H1 (cell line): ENCODE measurements around the gene STOML2. TPM values are rescaled to one million over a fixed set of nuclear protein-coding genes. Genes with fewer than 3 reads are reported as not detected.

Experiments
- CTCF ChIA-PET: fragments of 300-600 bp; sonication (Branson Sonifier 250); formaldehyde crosslinking; loops from one replicate; lab custom pipeline; 2021; ENCODE audit not compliant: partially characterized antibody; lab: Charles Lee
- POLR2A ChIA-PET: fragments of 300-600 bp; sonication (Branson Sonifier 250); formaldehyde crosslinking; loops from one replicate; lab custom pipeline; 2021; ENCODE audit warnings: inconsistent platforms; ENCODE audit not compliant: partially characterized antibody; lab: Charles Lee
- DNase-seq, 2 experiments: peaks; one replicate each; pipeline versions ENCODE4 v3.0.0 to v3.0.0-alpha.2; 2010 to 2022; ENCODE audit warnings: low spot score in 2 of 2, low read depth in 1 of 2, mixed read lengths in 1 of 2
- FAIRE-seq: peaks from 2 replicates; lab custom pipeline; 2011; peaks lifted over from hg19 to GRCh38; lab: Jason Lieb, UNC
- H2AFZ ChIP-seq: 2 replicates; pipeline ENCODE4 v1.8.1; 2012; ENCODE audit warnings: low read length, inconsistent platforms
- H2AK5ac ChIP-seq: 2 replicates; pipeline ENCODE4 v1.6.1; 2013; ENCODE audit warnings: low read depth, low read length
- H2BK120ac ChIP-seq: replicated peaks from 2 replicates; pipeline ENCODE3; 2013; ENCODE audit warnings: low read depth, low read length, inconsistent platforms
- H2BK12ac ChIP-seq: 2 replicates; pipeline ENCODE4 v1.6.1; 2013; ENCODE audit warnings: low read depth, low read length
- H2BK15ac ChIP-seq: 2 replicates; pipeline ENCODE4 v1.6.1; 2013; ENCODE audit warnings: low read length
- H2BK20ac ChIP-seq: 2 replicates; pipeline ENCODE4 v1.6.1; 2013; ENCODE audit warnings: low read length
- H2BK5ac ChIP-seq: 2 replicates; pipeline ENCODE4 v1.6.1; 2013; ENCODE audit warnings: low read depth, low read length
- H3K14ac ChIP-seq: 2 replicates; pipeline ENCODE4 v1.6.1; 2013; ENCODE audit warnings: inconsistent platforms; ENCODE audit not compliant: insufficient read length
- H3K18ac ChIP-seq: 2 replicates; pipeline ENCODE4 v1.6.1; 2013; ENCODE audit warnings: low read length; ENCODE audit errors: extremely low read depth
- H3K23ac ChIP-seq: 2 replicates; pipeline ENCODE4 v1.6.1; 2013; ENCODE audit warnings: inconsistent platforms; ENCODE audit not compliant: insufficient read length
- H3K23me2 ChIP-seq: 2 replicates; pipeline ENCODE4 v1.6.1; 2013; ENCODE audit warnings: low read depth, low read length
- H3K27ac ChIP-seq: 2 replicates; pipeline ENCODE4 v1.6.1; 2011; ENCODE audit warnings: low read depth, low read length, inconsistent platforms
- H3K27me3 ChIP-seq, 4 experiments: replicated peaks in 1 of 4; 1 replicate in 1 of 4; 2 replicates in 3 of 4; pipeline versions ENCODE4 v1.6.1 to v1.8.1; 2011 to 2013; ENCODE audit warnings: low read length in 3 of 4, mild to moderate bottlenecking in 3 of 4, inconsistent platforms in 2 of 4, mixed read lengths in 2 of 4, moderate library complexity in 1 of 4; ENCODE audit not compliant: control insufficient read depth in 3 of 4, insufficient read depth in 3 of 4; ENCODE audit errors: extremely low read depth in 1 of 4
- H3K36me3 ChIP-seq, 4 experiments: 2 replicates each; pipeline versions ENCODE4 v1.6.1 to v1.8.1; 2011 to 2013; ENCODE audit warnings: mild to moderate bottlenecking in 4 of 4, low read length in 3 of 4, moderate library complexity in 2 of 4, control low read depth in 1 of 4, inconsistent platforms in 1 of 4; ENCODE audit not compliant: insufficient read depth in 4 of 4, control insufficient read depth in 2 of 4
- H3K4ac ChIP-seq: replicated peaks from 2 replicates; pipeline ENCODE3; 2013; ENCODE audit warnings: low read length, low read depth, mixed read lengths, inconsistent platforms; ENCODE audit not compliant: insufficient read length
- H3K4me1 ChIP-seq, 4 experiments: replicated peaks in 1 of 4; 1 replicate in 1 of 4; 2 replicates in 3 of 4; pipeline versions ENCODE4 v1.6.1 to v1.8.1; 2011 to 2013; ENCODE audit warnings: low read length in 3 of 4, inconsistent platforms in 2 of 4, mixed read lengths in 1 of 4; ENCODE audit not compliant: insufficient read depth in 4 of 4, control insufficient read depth in 3 of 4
- H3K4me2 ChIP-seq, 2 experiments: 2 replicates each; pipeline versions ENCODE4 v1.6.1 to v1.8.1; 2011 to 2013; ENCODE audit warnings: low read depth in 2 of 2, low read length in 2 of 2, control low read depth in 1 of 2, inconsistent platforms in 1 of 2, mild to moderate bottlenecking in 1 of 2; ENCODE audit not compliant: insufficient read depth in 1 of 2
- H3K4me3 ChIP-seq, 4 experiments: fragments of 200-600, 300-600 bp in 1 of 4; sonication (generic), shearing (Covaris generic), sonication (Bioruptor Twin) in 1 of 4; 2 replicates each; pipeline versions ENCODE4 v1.5.1 to v1.8.1; 2011 to 2016; ENCODE audit warnings: low read length in 4 of 4, low read depth in 3 of 4, control low read depth in 2 of 4, inconsistent platforms in 2 of 4, mild to moderate bottlenecking in 2 of 4, mixed read lengths in 1 of 4, moderate library complexity in 1 of 4; ENCODE audit not compliant: insufficient read depth in 2 of 4; ENCODE audit errors: extremely low read depth in 1 of 4
- H3K56ac ChIP-seq: replicated peaks from 2 replicates; pipeline ENCODE3; 2013; ENCODE audit warnings: low read depth, mild to moderate bottlenecking, mixed read lengths, low read length, inconsistent platforms; ENCODE audit not compliant: insufficient read length
- H3K79me1 ChIP-seq: 2 replicates; pipeline ENCODE4 v1.6.1; 2013; ENCODE audit warnings: low read depth, low read length, control low read depth
- H3K79me2 ChIP-seq, 2 experiments: 2 replicates each; pipeline versions ENCODE4 v1.6.1 to v1.8.1; 2012 to 2013; ENCODE audit warnings: low read length in 2 of 2, mild to moderate bottlenecking in 2 of 2, inconsistent platforms in 1 of 2; ENCODE audit not compliant: insufficient read depth in 2 of 2, control insufficient read depth in 1 of 2
- H3K9ac ChIP-seq, 4 experiments: replicated peaks in 1 of 4; 1 replicate in 1 of 4; 2 replicates in 3 of 4; pipeline versions ENCODE4 v1.6.1 to v1.8.1; 2011 to 2013; ENCODE audit warnings: low read depth in 3 of 4, low read length in 3 of 4, control low read depth in 2 of 4, mild to moderate bottlenecking in 2 of 4, moderate library complexity in 2 of 4, inconsistent platforms in 1 of 4; ENCODE audit errors: extremely low read depth in 1 of 4
- H3K9me3 ChIP-seq, 2 experiments: 2 replicates each; pipeline versions ENCODE4 v1.6.1 to v1.8.1; 2012 to 2013; ENCODE audit warnings: mild to moderate bottlenecking in 2 of 2, moderate library complexity in 2 of 2, control low read depth in 1 of 2, inconsistent platforms in 1 of 2, low read depth in 1 of 2, low read length in 1 of 2, mixed read lengths in 1 of 2; ENCODE audit not compliant: insufficient read depth in 2 of 2
- H4K20me1 ChIP-seq, 2 experiments: replicated peaks in 1 of 2; 2 replicates each; pipeline versions ENCODE3 to v1.8.1; 2011 to 2013; ENCODE audit warnings: inconsistent platforms in 2 of 2, low read length in 2 of 2, mild to moderate bottlenecking in 1 of 2; ENCODE audit not compliant: insufficient read depth in 2 of 2, control insufficient read depth in 1 of 2
- H4K5ac ChIP-seq: 2 replicates; pipeline ENCODE4 v1.6.1; 2013; ENCODE audit warnings: low read length, low read depth, mixed read lengths, inconsistent platforms; ENCODE audit not compliant: insufficient read length
- H4K8ac ChIP-seq: 2 replicates; pipeline ENCODE4 v1.8.0; 2013; ENCODE audit warnings: mild to moderate bottlenecking, moderate library complexity, low read length, inconsistent platforms; ENCODE audit not compliant: insufficient read depth; ENCODE audit errors: extremely low read depth
- H4K91ac ChIP-seq: replicated peaks from 2 replicates; pipeline ENCODE3; 2013; ENCODE audit warnings: low read length, mixed read lengths, inconsistent platforms; ENCODE audit not compliant: insufficient read length
- CBX8 ChIP-seq: fragments of 300-800, 300-1000 bp; sonication (generic); IDR thresholded peaks from 2 replicates; pipeline ENCODE4 v1.7.1; 2016; ENCODE audit warnings: low read depth, low read length, borderline replicate concordance
- CTBP2 ChIP-seq: IDR thresholded peaks from 2 replicates; pipeline ENCODE4 v1.7.0; 2011; ENCODE audit warnings: borderline replicate concordance, mild to moderate bottlenecking, moderate library complexity, mixed read lengths, low read length; ENCODE audit not compliant: insufficient read depth, insufficient read length
- EP300 ChIP-seq, 2 experiments: IDR thresholded peaks; 1 replicate in 1 of 2; 2 replicates in 1 of 2; pipeline ENCODE4 v1.6.1; 2011 to 2012; ENCODE audit warnings: low read depth in 2 of 2, low read length in 2 of 2, mild to moderate bottlenecking in 2 of 2, borderline replicate concordance in 1 of 2, inconsistent platforms in 1 of 2, moderate library complexity in 1 of 2
- SRF ChIP-seq: IDR thresholded peaks from 2 replicates; pipeline ENCODE4 v1.6.1; 2011; ENCODE audit warnings: mild to moderate bottlenecking, low read depth, low read length, moderate library complexity
- SUZ12 ChIP-seq: fragments of 200-600 bp; sonication (generic); IDR thresholded peaks from 2 replicates; pipeline ENCODE4 v1.6.1; 2012; ENCODE audit warnings: mild to moderate bottlenecking, inconsistent platforms, low read length, moderate library complexity, mixed read lengths
- WGBS, 2 experiments: shearing (Covaris generic) in 1 of 2; methylation state at CpG; one replicate each; pipeline versions ENCODE4 v1.1.6 to v1.1.7; 2013 to 2015; ENCODE audit warnings: low lambda C conversion rate in 2 of 2, mixed read lengths in 2 of 2, inconsistent platforms in 1 of 2, low coverage in 1 of 2, missing lambda C conversion rate in 1 of 2; ENCODE audit not compliant: insufficient replicate concordance in 2 of 2, insufficient coverage in 1 of 2, insufficient read length in 1 of 2; ENCODE audit errors: extremely low coverage in 1 of 2, missing lambda C conversion rate in 1 of 2; 5-methylcytosine and 5-hydroxymethylcytosine counted together
- polyA plus RNA-seq, 7 experiments: library from polyadenylated mRNA; depleted of rRNA in 3 of 7; stranded (reverse) in 5 of 7; unstranded in 2 of 7; fragments of >200 nt in 5 of 7; fragments of 200-250 nt in 2 of 7; gene quantifications; 1 replicate in 5 of 7; 2 replicates in 1 of 7; 4 replicates in 1 of 7; pipeline versions ENCODE4 v1.2.1 to v1.2.3, GENCODE V29; 2011 to 2013; ENCODE audit warnings: missing spikeins in 2 of 7, mixed read lengths in 2 of 7
- total RNA-seq: library from RNA; stranded (reverse); fragmentation: NEBNext Ultra II Directional; extraction: Animal tissue kit (Norgen Biotek cat#: 25700); gene quantifications from 2 replicates; pipeline ENCODE4 v1.2.1, GENCODE V29; 2021

Gene STOML2
- total and polyA plus RNA-seq, 2 of the 8 experiments (the other 6 are each of a cell fraction or from before 2014, with no cell fraction given) = 203 to 256 TPM

- ChIA-PET POLR2A (interaction anchor here (0.9 to 17.6 kb wide), 2 partner anchors 10 to 22 kb away, joined by 4 to 440 read pairs; partner anchors contain the start of genes PIGO and STOML2), CTCF (interaction anchor here (1.0 to 6.7 kb wide), 5 partner anchors 15 to 317 kb away, joined by 3 to 46 read pairs (median 6); partner anchors contain the start of gene PIGO)
- Histone ChIP-seq H4K20me1 (no peaks in the 10 kb centered on the region), H3K4me3 (no peak overlapping the region), H3K4me2 (no peak overlapping the region), H2BK12ac (no peak overlapping the region), H3K27me3 (no peaks in the 10 kb centered on the region), H3K14ac (no peak overlapping the region), H4K8ac (no peak overlapping the region; the same call in 1 of the 2 replicates), H3K4ac (no peak overlapping the region), H3K9me3 (no peaks in the 10 kb centered on the region), H3K4me1 (peaks cover 0 to 16% (median 5%) of the 10 kb centered on the region in 4 experiments; a peak in 4 of 7 replicates), H3K79me1 (peaks cover 8% of the 10 kb centered on the region), H2AFZ (no peak overlapping the region), H3K56ac (no peak overlapping the region), H4K5ac (no peak overlapping the region), H2BK5ac (no peak overlapping the region), H3K9ac (no peak overlapping the region), H2AK5ac (no peak overlapping the region), H2BK120ac (no peak overlapping the region), H2BK15ac (no peak overlapping the region), H2BK20ac (no peak overlapping the region), H4K91ac (no peak overlapping the region), H3K27ac (no peak overlapping the region), H3K79me2 (peaks cover 8 to 25% of the 10 kb centered on the region in 2 experiments), H3K23ac (no peak overlapping the region), H3K23me2 (peaks cover 13% of the 10 kb centered on the region), H3K36me3 (peaks cover 19 to 42% (median 36%) of the 10 kb centered on the region in 4 experiments), H3K18ac (no peak overlapping the region)
- DNase-seq = no peak
- 86% methylated on average over 4 of the region's 4 CpGs; no CpG with 5 or more reads in 1 of the 2 experiments for WGBS, 2 experiments
- no peak for TF ChIP-seq EP300 (IDR thresholded peaks at IDR 0.05; ENCODE audit: borderline replicate concordance in 1 of 2, low read depth in 2 of 2, low read length in 2 of 2)
- TF ChIP-seq CBX8 = no peak
- no peak for TF ChIP-seq SRF
- no peak for TF ChIP-seq SUZ12
- TF ChIP-seq CTBP2 = no peak
- no peak for FAIRE-seq
Measured at GRCh38 chr9:35076848-35077247, 26.1 kb downstream of the STOML2 start.
